Amniotic stem cell (primary cell): ENCODE results near the gene TSSK3.
"Not testable (repeated sequence)": the region's sequence is repeated elsewhere in the genome, so short reads cannot be mapped to it uniquely, and the experiment has no call there.

Source experiments
- DNase-seq: peaks from one replicate; lab custom pipeline; 2025; lab: John Stamatoyannopoulos, UW

Gene TSSK3

DNA sequence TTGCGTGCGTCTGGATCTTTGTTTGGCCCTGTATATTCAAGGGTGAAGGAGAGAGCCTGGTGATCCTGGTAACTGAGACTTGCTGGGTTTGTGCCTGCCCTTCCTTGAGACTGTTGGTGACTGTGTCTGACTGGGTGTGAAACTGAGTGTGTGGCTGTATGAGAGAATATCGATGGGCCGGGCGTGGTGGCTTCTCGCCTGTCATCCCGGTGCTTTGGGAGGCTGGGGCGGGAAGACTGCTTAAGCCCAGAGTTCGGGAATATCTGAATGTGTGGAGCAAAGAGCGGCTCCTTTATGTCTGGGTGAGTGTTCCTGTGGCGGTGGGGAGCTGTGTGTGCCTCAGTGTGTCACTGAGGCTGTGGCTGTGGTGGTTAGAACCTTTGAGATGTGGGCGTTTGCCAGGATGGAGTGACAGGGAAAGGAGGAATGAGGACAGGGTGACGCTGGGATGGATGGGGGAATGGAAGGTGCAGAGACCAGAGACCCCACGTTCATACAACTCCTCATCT is 23.6 kb upstream of the TSSK3 start:
- no peak for DNase-seq

DNA sequence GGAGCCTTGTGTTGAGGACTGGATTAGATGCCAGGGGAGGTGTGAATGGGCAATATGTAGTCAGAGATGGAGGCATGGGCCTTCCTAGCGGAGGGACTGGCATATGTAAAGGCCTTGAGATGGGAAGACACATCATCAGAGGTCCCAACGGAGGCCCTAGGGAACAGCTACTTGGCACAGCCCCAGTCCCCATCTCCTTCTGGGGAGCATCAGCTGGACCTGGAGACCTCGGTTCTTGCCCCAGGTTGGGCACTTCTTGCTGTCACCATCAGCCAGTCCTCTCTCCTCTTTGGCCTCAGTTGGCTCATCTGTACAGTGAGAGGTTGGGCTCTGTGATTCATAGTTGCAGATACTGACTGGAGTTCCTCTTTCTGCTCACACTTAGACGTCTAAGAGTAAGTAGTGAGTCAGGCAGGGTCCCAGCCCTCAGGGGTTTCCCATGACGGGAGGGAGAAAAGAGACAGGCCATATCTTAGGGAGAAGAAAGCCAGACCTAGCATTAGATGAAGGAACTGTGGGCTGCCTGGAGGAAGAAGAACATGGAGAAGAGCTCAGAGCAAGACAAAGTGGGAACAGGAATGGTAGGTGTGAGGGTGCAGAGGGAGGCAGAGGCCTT is 22.9 kb upstream of the TSSK3 start:
- DNase-seq, result peak; percentile 25

DNA sequence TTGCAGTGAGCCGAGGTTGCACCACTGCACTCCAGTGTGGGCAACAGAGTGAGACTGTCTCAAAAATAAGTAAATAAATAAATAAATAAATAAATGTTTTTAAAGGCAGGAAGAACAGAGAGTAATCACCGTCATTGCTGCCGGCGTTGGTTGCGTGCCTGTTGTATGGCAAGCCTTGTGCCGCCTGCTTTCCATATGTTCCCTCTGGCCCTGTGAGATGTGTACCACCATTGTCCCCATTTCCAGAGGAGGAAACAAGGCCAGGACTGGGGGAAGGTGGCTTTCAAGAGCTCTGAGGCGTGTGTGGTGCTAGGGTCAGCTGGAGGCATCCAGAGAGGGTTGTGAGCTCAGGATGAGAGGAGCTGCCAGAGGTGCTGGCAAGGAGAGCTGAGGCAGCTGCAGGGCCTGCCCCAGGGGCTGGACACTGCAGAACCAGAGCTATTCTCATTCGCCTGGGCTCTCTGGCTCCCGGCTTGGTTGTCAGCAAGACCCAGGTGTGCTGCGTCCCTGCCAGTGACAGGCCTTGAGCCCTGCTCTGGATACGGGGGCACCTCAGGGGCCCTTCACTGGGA is 21.1 kb upstream of the TSSK3 start:
- no peak for DNase-seq

DNA sequence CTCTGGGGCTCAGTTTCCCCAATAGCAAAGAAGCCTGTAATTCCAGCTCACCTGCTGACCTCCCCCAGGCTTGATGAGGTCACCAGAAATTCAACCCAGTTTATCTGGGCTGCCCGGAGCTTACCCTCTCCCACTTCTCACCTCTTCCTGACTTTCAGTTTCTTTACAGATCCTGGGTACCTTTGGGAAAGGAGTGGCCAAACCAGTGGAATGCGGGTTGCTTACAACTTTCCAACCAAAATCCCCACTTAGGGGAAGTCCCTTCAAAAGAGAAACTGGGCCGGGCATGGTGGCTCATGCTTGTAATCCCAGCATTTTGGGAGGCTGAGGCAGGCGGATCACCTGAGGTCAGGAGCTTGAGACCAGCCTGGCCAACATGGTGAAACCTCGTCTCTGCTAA is 20.4 kb upstream of the TSSK3 start:
- no peak for DNase-seq

DNA sequence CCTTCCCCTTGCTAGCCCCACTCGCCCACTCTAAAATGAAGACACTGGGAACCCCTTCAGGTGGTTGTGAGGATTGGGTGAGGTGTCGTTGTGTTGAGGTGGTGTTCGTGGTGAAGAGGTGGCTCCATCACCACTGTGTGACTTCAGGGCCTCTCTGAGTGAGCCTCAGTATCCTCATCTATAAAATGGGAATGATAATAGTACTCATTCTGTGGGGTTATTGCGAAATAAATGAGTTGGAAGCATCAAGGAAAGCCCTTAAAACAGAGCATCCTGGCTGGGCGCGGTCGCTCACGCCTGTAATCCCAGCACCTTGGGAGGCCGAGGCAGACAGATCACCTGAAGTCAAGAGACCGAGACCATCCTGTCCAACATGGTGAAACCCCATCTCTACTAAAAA is 19.6 kb upstream of the TSSK3 start:
- DNase-seq, result no peak

DNA sequence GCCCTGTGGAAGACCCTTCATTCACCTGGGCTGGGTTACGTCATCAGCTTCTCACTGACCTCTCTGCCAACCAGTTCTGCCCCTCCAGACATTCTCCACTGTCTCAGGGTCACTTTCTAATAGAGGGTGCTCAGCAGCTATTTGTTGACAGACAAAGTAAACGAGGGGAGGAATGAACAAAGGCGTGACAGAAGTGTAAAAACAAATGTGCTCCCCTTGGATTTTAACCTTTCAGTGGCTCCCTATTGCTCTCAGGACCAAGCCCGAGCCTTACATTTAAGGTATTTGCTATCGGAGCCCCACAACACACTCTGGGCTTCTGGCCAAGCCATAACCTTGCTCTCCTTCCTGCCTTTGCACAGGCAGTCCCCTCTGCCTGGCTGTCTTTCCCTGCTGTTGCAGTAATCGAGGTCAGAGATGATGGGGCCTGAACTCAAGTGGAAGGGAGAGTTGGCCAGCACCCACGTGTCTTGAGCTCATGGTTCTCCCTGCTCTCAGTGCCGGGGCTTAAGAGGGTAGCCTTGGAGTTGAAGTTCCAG is 17.0 kb upstream of the TSSK3 start:
- no peak for DNase-seq

DNA sequence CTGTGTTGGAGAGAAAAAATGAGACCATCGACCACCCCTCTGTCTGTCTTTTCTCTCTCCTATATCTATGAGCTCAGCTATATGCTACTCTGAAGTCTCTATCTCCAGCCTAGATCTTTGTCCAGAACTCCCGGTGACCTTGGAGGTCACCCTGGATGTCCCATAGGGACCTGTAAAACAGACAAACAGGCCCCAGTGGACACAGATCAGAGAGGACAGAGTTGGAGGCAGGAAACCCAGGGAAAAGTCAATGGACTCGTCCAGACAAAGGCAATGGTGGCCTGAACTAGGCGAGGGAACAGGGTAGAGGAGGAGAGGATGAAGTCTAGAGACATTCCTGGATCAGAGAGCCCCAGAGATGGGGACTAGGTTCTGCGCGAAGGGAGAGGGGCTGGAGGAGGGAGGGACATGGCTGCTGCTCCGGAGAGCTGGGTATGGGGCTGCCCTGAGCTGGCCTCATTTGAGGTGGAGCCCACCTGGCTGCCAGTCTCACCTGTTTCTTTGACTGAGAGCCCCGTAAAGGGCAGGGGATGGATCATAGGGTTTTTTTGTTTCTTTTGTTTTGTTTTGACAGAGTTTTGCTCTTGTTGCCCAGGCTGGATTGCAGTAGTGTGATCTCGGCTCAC is 15.7 kb upstream of the TSSK3 start:
- no peak for DNase-seq

DNA sequence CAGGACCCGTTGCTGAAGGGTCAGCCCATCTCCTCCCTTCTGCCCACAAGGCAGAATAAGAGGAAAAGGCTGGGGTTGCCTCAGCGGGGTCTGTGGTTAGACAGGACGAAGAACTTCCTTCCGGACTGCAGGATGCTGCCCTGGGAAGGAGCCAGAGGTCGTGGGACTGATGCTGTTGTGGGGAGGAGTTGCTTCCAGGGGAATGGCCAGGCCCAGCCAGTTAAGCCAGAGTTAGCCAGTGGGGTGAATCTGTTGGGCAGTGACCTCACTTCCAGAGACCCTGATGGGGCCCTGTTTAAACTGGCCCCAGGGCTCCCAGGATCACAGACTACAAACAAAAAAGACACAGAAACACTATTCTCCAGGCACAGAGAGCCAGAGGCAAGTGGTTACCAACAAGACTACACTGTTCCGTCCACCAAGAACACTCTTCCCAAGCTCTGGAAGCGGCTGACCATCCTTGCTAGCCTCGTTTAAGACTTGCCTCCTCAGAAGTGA is 13.1 kb upstream of the TSSK3 start:
- DNase-seq, result no peak

DNA sequence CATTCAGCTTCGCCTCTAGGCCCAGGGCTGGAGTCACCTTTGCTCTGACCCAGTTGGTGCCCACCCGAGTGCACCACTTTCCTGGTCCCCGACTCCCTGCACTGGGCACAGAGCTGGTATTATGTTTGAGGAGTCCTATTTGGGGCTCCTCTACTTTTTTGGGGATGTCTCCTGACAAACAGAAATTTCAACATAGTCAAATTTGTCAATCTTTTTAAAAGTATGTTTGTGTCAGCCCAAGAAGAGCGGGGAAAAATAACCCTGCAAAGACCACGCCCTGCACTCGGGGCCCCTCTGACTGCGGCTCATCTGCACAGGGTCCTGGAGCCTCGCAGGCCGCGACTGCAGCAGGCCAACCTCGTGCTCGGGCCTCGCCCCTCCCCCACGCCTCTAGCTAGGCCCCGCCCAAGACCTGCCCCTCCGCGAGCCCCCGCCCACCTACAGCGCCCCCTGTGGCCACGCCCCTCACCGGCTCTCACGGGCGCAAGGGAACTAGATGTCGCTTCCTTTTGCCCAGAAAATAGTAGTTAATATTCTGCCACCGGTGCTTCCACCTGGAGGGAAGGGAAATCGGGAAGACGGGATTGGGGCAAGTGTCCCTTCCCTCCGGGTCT is 11.4 kb upstream of the TSSK3 start:
- DNase-seq, result no peak

DNA sequence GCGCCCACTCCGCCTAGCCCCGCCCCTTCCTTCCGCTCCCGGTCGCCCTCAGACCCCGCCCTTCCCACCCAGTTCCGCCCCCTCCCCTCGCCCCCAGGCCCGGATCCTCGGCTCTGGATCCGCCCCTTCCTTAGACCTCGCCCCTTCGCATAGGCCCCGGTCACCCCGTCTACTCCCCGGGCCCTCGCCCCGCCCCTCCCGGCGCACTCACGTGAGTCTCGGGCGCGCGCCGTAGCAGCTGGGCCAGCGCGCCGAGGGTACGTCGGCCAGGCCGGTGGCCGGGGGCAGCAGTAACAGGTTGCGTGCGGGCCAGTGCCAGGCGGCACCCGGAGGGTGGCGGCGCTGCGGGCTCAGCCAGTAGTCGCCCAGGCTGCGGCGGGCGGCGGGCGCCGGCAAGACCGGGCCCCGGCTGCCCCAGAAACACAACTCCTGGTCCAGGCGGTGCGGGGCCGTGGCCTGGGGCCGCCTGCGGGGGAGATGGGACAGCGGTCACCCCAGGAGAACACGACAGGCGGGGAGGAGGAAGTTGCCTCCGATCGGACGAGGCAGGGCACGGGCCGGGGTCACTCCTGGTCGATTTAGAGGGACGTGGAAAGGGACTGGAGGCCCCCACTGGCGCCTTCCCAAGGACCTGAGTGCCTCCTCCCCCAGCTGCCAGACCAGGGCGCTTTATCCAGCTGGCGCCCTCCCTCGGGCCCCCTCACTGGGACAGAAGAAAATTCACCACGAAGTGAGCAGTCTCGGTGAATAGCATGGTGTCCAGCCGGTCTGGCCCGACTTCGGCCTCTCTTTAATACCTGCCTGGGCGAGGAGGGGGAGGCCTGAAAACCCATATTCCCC is 10.7 kb upstream of the TSSK3 start:
- DNase-seq, result peak; percentile 82

DNA sequence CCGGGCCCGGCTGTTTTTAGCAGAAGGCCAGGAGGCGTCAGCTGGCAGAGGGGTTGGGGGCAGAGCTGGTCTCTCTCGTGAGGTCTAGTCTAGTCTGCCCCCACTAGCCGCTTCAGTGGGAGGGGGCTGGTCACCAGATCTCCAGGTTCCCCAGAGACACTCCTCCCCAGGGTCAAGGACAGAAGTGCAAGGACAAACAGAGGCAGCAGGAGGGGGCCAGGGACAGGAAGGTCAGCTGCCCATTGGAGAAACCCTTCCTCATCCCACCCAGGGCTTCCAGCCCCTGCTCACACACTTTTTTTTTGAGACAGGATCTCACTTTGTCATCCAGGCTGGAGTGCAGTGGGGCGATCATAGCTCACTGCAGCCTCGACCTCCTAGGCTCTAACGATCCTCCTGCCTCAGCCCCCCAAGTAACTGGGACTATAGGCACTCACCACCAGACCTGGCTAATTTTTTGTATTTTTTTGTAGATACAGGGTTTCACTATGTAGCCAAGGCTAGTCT is 10.0 kb upstream of the TSSK3 start:
- DNase-seq, result no peak

DNA sequence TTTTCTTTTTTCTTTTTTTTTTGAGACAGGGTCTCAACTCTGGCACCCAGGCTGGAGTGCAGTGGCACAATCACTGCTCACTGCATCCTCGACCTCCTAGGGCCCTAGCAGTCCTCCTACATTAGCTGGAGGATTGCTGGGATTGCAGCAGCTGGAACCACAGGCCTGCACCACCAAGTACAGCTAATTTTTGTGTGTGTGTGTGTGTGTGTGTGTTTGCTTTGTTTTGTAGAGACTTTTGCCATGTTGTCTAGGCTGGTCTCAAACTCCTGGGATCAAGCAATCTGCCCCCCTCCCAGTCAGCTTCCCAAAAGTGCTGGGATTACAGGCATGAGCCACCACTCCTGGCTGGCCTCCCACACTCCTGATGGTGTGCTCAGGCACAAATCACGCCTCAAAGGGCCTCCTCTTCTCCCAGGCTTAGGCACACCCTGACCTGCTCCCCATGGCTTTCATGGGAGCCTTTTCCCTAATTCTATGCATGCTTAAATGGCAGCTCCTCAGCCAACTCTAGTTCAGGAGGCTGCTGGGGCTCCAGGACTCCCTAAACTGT is 9.4 kb upstream of the TSSK3 start:
- no peak for DNase-seq

DNA sequence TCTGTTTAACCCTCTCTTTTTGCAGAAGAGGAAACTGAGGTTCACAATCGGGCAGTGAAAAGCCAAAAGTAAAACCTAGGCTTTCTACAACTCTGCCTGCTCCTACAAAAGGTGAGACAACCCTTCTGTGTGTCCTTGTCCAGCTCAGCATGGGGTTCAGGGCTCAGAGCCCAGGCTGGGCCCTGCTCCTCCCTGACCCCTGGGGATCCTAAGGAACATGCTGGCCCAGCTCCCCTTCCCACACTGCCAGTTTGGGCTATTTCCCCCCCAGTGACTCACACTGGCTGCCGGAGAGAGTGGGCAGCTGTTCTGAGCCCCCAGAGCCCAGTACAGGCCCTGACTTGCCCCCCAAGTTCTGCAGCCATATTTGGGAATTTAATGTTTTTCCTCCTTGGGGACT is 8.9 kb upstream of the TSSK3 start:
- DNase-seq, result no peak

DNA sequence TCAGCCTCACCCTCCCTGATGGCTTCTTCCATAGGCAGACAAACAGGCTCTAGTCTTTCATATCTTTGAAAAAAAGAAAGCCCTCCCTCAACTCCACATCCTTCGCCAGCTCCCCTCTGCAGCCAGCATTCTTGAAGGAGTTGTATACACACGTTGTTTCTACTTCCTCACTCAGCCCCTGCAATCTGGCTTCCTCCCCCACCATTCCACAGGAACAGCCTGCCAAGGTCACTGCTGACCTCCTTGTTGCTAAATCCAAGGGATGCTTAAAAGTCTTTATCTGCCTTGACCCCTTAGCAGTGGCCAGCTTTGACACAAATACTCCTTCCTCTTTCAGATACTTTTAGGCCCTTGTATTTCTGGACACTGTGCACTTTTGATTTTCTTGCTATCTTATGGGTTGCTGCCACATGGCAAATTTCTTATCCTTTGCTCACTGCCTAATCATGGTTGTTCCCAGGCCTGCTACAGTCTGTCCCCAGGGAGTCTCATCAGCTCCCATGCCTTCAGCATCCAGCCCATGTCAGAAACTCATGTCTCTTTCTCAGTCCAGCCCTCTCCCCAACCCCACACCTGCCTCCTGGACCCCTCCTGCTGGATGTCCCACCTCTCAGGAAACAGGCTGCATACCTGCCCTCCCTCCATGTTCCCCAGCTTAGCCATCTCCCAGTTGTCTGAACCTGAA is 8.3 kb upstream of the TSSK3 start:
- DNase-seq, result no peak

DNA sequence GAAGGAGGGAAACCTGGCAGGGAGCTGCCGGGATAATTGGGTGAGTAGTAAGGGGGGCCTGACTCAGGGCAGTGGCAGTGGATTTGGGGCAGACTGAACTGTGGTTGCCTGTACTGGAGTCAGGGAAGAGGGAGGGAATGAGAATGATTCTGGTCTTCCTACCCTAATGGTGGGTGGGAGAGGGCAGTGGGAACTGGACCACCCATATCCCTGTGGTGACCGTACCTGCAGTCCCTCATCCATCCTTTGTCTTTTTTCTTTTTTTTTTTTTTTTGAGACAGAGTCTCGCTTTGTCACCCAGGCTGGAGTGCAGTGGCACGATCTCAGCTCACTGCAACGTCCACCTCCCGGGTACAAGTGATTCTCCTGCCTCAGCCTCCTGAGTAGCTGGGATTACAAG is 6.6 kb upstream of the TSSK3 start:
- DNase-seq, result not testable (repeated sequence)

DNA sequence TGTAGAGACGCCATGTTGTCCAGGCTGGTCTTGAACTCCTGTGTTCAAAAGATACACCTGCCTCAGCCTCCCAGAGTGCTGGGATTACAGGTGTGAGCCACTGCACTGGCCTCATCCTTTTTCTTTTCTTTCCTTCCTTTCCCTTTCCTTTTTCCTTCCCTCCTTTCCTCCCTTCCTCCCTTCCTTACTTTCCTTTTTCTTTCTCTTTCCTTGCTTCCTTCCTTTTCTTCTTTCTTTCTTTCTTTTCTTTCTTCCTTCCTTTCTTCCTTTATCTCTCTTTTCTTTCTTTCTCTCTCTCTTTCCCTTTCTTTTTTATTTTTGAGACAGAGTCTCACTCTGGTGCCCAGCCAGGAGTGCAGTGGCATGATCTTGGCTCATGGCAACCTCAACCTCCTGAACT is 5.9 kb upstream of the TSSK3 start:
- no peak for DNase-seq

DNA sequence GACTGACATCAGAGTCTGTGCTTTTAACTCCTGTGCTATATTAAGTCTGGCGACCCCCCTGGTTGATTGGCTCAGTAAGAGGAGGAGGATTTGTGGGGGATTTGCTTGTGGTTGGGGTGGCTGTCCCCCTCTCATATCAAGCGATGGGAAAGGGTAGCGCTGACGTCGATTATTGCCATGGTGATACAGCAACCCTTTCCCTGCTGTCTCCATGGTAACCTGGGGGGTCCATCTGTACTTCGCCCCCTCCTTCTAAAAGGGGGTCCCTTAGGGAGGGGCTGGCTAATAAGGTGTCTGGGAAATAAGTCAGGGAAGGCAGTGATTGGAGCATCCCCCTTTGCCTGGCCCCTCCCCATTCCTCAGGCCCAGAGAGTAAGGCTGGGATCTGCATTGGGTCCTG is 4.7 kb upstream of the TSSK3 start:
- DNase-seq, result no peak

DNA sequence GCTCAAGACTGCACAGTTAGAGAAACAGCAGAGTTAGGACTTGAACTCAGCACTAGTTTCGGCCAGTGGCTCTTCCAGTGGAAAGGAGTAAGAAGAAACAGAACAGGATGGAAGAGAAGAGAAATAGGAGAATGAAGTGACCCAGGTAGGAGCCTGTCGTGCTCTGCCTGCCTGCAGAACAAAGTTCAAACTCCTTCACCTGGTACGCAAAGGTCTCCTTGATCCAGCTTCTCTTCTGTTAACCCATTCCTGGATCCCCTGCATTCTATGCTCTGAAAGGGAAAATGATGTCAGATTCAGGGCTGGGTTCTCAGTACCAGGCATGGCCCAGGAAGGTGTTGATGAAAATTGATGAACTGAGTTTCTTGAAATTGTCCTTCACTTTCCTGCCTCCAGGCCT is 3.9 kb upstream of the TSSK3 start:
- no peak for DNase-seq

DNA sequence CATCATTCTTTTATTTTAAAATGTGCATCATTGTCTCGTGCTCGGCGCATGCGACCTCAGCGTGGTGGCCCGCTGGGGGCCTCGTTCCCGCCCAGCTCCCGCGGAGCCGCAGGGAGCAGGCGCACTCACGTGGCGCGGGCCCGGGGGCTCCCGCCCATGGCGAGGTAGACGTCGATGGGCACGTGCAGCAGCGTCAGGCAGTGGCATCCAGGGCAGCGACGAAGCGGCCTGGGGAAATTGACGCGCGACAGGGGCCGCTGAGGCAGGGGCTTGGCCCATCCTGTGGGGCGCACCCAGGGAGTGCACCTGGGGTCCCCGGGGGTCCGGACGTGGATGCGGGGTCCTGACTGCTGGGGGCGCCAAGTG is 1.0 kb upstream of the TSSK3 start:
- DNase-seq, result no peak

DNA sequence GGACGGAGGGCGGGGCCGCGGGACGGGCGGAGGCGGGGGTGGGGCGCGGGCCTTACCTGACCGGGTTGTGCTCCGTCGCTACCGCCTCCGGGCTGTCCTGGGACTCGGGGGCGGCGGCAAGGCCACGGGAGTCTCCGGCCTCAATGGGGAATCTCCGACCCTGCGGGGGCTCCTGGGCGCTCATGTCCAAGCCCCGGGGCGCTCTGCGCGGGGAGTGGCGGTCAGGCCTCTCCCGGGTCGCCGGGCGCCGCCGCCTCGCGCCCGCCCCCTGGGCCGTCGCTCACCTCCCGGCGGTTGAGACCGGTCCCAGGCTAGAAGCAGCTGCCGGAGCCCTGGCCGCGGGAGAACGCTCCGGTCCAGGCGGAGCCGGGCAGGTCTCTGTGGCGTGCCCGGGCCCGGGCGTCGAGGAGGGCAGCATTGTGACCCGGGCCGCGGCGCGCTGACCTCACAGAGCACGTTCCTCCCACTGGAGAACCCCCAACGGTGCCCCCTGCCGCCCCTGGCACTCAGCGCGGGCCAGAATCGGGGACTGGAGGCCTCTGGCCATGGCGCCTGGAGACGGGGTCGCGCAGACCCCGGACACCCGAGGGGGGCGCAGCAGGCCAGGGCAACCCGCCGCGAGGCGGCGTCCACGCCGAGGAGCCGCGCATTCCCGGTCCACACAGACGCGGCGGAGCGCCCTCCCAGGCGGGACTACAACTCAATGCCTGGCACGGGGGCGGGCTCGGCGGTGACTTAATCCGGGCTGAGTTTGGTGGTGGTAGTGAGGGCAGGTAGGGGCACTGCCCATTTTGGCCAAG is 465 bp upstream of the TSSK3 start:
- no peak for DNase-seq
